HepG2 (cell line): Measurements from ENCODE around the gene VAC14. TPM values are rescaled to one million over a fixed set of nuclear protein-coding genes. Genes with fewer than 3 reads are reported as not detected.
A peak's percentile ranks its signal among the peaks of the same experiment; 100 is the strongest.

Experiments
- DNMT1 ChIP-seq: sonication (generic); formaldehyde crosslinking; IDR thresholded peaks from 2 replicates; pipeline ENCODE4 v1.5.1; 2020; ENCODE audit warnings: mild to moderate bottlenecking, missing genetic modification reagents
- GFI1 ChIP-seq: sonication (generic); formaldehyde crosslinking; IDR thresholded peaks from 2 replicates; pipeline ENCODE4 v1.5.0; 2020; ENCODE audit warnings: missing genetic modification reagents, mild to moderate bottlenecking, borderline replicate concordance
- HDAC1 ChIP-seq: sonication (generic); formaldehyde crosslinking; IDR thresholded peaks from 2 replicates; pipeline ENCODE4 v1.5.1; 2020; ENCODE audit warnings: mild to moderate bottlenecking, missing genetic modification reagents
- NR3C1 ChIP-seq: sonication (generic); formaldehyde crosslinking; IDR thresholded peaks from 2 replicates; pipeline ENCODE4 v1.4.0; 2020; ENCODE audit warnings: missing genetic modification reagents
- ZNF567 ChIP-seq: sonication (generic); formaldehyde crosslinking; IDR thresholded peaks from 2 replicates; pipeline ENCODE4 v1.8.1; 2023; ENCODE audit warnings: mild to moderate bottlenecking, missing genetic modification reagents, borderline replicate concordance
- ZNF746 ChIP-seq: sonication (generic); formaldehyde crosslinking; IDR thresholded peaks from 2 replicates; pipeline ENCODE4 v1.8.0; 2022; ENCODE audit warnings: mild to moderate bottlenecking, missing genetic modification reagents
- polyA plus RNA-seq, 8 experiments: library from polyadenylated mRNA; depleted of rRNA in 3 of 8; stranded (reverse) in 7 of 8; unstranded in 1 of 8; fragments of >200 nt; fragmentation: Illumina TruSeq in 4 of 8; extraction: Trizol in 4 of 8; gene quantifications; 2 replicates each; pipeline versions ENCODE4 v1.2.1 to v1.2.3, GENCODE V29; 2011 to 2016; ENCODE audit warnings: low read depth in 4 of 8, missing spikeins in 1 of 8, mixed read lengths in 1 of 8; ENCODE audit not compliant: insufficient read depth in 1 of 8
- total RNA-seq, 5 experiments: library from RNA; depleted of rRNA; stranded (reverse); fragments of >200 nt; fragmentation: Illumina TruSeq; extraction: Trizol; gene quantifications; 2 replicates each; pipeline ENCODE4 v1.2.3, GENCODE V29; 2016; ENCODE audit warnings: low read depth in 1 of 5
- TF ChIP-seq, protein P1 (sequence below): sonication (generic); formaldehyde crosslinking; IDR thresholded peaks from 2 replicates; pipeline ENCODE4 v1.9.0; 2022; ENCODE audit warnings: missing genetic modification reagents, mild to moderate bottlenecking, borderline replicate concordance
- TF ChIP-seq, protein P2 (sequence below): sonication (generic); formaldehyde crosslinking; IDR thresholded peaks from 2 replicates; pipeline ENCODE4 v1.4.0; 2020; ENCODE audit warnings: missing genetic modification reagents; ENCODE audit errors: not compliant biosample characterization
- TF ChIP-seq, protein P3 (sequence below): sonication (generic); formaldehyde crosslinking; IDR thresholded peaks from one replicate; pipeline ENCODE4 v1.5.1; 2020; ENCODE audit warnings: mild to moderate bottlenecking, missing genetic modification reagents; ENCODE audit errors: not compliant biosample characterization
- TF ChIP-seq, protein P4 (sequence below): sonication (generic); formaldehyde crosslinking; IDR thresholded peaks from 2 replicates; pipeline ENCODE4 v1.4.0; 2020; ENCODE audit warnings: mild to moderate bottlenecking, missing genetic modification reagents, borderline replicate concordance
- TF ChIP-seq, protein P5 (sequence below): sonication (generic); formaldehyde crosslinking; IDR thresholded peaks from 2 replicates; pipeline ENCODE4 v1.5.1; 2020; ENCODE audit warnings: missing genetic modification reagents, mild to moderate bottlenecking, borderline replicate concordance

VAC14 gene
- total and polyA plus RNA-seq, 2 of the 13 experiments (the other 11 are each of a cell fraction or from before 2014, with no cell fraction given) = 23.5 to 24.6 TPM

DNA sequence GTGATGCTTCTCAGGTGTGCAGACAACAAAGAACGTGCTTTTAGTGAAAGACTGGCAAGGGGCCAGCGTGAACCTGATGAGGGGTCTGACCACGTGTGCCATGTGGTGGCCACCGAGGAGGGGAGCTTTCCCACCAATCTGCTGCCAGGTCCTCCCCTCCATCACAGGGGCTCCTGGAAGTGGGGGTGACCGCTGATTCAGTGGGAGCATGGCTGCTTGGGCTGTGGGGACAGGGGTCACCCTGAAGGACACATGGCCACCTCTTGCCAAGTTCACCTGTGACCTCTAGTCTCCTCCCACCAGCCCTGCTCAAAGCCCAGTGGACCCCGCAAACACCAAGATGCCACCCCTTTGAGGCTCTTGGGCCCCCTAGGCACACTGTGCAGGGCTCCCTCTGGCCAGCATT lies 77.2 kb downstream of the VAC14 start (continued):
- TF ChIP-seq DNMT1 (CRISPR knock-in tag) (no peak), NR3C1 (CRISPR knock-in tag) (no peak), ZNF567 (CRISPR knock-in tag) (peak; percentile 9; the same call in 1 of the 2 replicates), HDAC1 (CRISPR knock-in tag) (no peak), ZNF746 (no peak), GFI1 (no peak)
- TF ChIP-seq, protein P1, sequence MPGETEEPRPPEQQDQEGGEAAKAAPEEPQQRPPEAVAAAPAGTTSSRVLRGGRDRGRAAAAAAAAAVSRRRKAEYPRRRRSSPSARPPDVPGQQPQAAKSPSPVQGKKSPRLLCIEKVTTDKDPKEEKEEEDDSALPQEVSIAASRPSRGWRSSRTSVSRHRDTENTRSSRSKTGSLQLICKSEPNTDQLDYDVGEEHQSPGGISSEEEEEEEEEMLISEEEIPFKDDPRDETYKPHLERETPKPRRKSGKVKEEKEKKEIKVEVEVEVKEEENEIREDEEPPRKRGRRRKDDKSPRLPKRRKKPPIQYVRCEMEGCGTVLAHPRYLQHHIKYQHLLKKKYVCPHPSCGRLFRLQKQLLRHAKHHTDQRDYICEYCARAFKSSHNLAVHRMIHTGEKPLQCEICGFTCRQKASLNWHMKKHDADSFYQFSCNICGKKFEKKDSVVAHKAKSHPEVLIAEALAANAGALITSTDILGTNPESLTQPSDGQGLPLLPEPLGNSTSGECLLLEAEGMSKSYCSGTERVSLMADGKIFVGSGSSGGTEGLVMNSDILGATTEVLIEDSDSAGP (CRISPR knock-in tag) = peak; percentile 11; the same call in 1 of the 2 replicates
- TF ChIP-seq, protein P2, sequence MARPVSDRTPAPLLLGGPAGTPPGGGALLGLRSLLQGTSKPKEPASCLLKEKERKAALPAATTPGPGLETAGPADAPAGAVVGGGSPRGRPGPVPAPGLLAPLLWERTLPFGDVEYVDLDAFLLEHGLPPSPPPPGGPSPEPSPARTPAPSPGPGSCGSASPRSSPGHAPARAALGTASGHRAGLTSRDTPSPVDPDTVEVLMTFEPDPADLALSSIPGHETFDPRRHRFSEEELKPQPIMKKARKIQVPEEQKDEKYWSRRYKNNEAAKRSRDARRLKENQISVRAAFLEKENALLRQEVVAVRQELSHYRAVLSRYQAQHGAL (CRISPR knock-in tag) = no peak
- TF ChIP-seq, protein P3, sequence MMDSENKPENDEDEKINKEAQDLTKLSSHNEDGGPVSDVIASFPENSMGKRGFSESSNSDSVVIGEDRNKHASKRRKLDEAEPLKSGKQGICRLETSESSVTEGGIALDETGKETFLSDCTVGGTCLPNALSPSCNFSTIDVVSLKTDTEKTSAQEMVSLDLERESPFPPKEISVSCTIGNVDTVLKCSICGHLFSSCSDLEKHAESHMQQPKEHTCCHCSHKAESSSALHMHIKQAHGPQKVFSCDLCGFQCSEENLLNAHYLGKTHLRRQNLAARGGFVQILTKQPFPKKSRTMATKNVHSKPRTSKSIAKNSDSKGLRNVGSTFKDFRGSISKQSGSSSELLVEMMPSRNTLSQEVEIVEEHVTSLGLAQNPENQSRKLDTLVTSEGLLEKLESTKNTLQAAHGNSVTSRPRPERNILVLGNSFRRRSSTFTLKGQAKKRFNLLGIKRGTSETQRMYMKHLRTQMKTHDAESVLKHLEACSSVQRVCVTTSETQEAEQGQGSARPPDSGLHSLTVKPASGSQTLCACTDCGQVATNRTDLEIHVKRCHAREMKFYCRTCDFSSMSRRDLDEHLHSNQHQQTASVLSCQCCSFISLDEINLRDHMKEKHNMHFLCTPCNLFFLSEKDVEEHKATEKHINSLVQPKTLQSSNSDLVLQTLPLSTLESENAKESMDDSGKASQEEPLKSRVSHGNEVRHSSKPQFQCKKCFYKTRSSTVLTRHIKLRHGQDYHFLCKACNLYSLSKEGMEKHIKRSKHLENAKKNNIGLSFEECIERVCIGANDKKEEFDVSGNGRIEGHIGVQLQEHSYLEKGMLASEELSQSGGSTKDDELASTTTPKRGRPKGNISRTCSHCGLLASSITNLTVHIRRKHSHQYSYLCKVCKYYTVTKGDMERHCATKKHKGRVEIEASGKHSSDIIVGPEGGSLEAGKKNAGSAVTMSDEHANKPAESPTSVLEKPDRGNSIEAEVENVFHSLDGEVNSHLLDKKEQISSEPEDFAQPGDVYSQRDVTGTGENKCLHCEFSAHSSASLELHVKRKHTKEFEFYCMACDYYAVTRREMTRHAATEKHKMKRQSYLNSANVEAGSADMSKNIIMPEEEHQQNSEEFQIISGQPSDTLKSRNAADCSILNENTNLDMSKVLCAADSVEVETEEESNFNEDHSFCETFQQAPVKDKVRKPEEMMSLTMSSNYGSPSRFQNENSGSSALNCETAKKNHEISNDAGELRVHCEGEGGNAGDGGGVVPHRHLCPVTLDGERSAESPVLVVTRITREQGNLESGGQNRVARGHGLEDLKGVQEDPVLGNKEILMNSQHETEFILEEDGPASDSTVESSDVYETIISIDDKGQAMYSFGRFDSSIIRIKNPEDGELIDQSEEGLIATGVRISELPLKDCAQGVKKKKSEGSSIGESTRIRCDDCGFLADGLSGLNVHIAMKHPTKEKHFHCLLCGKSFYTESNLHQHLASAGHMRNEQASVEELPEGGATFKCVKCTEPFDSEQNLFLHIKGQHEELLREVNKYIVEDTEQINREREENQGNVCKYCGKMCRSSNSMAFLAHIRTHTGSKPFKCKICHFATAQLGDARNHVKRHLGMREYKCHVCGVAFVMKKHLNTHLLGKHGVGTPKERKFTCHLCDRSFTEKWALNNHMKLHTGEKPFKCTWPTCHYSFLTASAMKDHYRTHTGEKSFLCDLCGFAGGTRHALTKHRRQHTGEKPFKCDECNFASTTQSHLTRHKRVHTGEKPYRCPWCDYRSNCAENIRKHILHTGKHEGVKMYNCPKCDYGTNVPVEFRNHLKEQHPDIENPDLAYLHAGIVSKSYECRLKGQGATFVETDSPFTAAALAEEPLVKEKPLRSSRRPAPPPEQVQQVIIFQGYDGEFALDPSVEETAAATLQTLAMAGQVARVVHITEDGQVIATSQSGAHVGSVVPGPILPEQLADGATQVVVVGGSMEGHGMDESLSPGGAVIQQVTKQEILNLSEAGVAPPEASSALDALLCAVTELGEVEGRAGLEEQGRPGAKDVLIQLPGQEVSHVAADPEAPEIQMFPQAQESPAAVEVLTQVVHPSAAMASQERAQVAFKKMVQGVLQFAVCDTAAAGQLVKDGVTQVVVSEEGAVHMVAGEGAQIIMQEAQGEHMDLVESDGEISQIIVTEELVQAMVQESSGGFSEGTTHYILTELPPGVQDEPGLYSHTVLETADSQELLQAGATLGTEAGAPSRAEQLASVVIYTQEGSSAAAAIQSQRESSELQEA = no peak
- TF ChIP-seq, protein P4, sequence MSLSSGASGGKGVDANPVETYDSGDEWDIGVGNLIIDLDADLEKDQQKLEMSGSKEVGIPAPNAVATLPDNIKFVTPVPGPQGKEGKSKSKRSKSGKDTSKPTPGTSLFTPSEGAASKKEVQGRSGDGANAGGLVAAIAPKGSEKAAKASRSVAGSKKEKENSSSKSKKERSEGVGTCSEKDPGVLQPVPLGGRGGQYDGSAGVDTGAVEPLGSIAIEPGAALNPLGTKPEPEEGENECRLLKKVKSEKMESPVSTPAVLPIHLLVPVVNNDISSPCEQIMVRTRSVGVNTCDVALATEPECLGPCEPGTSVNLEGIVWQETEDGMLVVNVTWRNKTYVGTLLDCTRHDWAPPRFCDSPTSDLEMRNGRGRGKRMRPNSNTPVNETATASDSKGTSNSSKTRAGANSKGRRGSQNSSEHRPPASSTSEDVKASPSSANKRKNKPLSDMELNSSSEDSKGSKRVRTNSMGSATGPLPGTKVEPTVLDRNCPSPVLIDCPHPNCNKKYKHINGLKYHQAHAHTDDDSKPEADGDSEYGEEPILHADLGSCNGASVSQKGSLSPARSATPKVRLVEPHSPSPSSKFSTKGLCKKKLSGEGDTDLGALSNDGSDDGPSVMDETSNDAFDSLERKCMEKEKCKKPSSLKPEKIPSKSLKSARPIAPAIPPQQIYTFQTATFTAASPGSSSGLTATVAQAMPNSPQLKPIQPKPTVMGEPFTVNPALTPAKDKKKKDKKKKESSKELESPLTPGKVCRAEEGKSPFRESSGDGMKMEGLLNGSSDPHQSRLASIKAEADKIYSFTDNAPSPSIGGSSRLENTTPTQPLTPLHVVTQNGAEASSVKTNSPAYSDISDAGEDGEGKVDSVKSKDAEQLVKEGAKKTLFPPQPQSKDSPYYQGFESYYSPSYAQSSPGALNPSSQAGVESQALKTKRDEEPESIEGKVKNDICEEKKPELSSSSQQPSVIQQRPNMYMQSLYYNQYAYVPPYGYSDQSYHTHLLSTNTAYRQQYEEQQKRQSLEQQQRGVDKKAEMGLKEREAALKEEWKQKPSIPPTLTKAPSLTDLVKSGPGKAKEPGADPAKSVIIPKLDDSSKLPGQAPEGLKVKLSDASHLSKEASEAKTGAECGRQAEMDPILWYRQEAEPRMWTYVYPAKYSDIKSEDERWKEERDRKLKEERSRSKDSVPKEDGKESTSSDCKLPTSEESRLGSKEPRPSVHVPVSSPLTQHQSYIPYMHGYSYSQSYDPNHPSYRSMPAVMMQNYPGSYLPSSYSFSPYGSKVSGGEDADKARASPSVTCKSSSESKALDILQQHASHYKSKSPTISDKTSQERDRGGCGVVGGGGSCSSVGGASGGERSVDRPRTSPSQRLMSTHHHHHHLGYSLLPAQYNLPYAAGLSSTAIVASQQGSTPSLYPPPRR (CRISPR knock-in tag) = no peak
- TF ChIP-seq, protein P5, sequence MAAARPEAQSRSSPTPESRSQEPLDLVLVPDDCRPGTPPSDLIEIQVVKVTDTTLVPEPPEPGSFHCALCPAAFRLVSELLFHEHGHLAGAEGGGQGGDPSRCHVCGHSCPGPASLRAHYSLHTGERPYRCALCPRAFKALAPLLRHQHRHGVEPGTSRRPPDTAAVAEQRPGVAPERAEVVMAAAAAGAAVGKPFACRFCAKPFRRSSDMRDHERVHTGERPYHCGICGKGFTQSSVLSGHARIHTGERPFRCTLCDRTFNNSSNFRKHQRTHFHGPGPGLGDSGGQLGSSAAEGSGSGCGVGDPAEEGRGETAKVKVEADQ (CRISPR knock-in tag) = no peak
